Lower leg skin (tissue), 3 donors: ENCODE data around the gene KRTAP10-5.

Experiments used
- POLR2A ChIP-seq, 2 donors: fragments of 450-650 bp; IDR thresholded peaks; one replicate each; pipeline ENCODE4 v1.6.1; 2016 to 2017; ENCODE audit warnings: antibody characterized with exemption in 2 of 2, mild to moderate bottlenecking in 1 of 2, moderate library complexity in 1 of 2
- TF ChIP-seq, protein P1 (sequence below), 3 donors: fragments of 450-650 bp; IDR thresholded peaks; one replicate each; pipeline ENCODE4 v1.5.1; 2016; ENCODE audit warnings: antibody characterized with exemption in 3 of 3, mild to moderate bottlenecking in 3 of 3, moderate library complexity in 2 of 3

DNA sequence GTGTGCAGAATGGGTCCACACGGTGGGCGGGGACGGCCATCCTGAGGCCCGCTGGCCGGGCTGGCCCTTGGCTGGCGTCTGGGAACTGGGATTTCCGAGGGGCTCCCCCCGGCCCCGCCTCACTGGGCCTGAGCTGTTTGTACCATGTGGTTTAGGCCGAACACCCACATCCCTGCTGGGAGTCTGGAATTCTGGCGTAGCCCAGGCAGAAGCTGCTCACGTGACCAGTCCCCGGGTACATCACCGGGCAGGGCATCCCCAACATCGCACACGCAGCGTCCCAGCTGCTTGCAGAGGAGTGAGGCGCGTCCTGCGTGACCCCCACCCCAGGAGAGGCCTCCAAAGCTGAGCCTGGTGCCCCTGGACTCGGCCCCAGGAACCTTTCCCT, 22.1 kb upstream of the KRTAP10-5 start:
- TF ChIP-seq, protein P1, sequence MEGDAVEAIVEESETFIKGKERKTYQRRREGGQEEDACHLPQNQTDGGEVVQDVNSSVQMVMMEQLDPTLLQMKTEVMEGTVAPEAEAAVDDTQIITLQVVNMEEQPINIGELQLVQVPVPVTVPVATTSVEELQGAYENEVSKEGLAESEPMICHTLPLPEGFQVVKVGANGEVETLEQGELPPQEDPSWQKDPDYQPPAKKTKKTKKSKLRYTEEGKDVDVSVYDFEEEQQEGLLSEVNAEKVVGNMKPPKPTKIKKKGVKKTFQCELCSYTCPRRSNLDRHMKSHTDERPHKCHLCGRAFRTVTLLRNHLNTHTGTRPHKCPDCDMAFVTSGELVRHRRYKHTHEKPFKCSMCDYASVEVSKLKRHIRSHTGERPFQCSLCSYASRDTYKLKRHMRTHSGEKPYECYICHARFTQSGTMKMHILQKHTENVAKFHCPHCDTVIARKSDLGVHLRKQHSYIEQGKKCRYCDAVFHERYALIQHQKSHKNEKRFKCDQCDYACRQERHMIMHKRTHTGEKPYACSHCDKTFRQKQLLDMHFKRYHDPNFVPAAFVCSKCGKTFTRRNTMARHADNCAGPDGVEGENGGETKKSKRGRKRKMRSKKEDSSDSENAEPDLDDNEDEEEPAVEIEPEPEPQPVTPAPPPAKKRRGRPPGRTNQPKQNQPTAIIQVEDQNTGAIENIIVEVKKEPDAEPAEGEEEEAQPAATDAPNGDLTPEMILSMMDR (IDR thresholded peaks at IDR 0.05): no peak
- no peak for TF ChIP-seq POLR2A (IDR thresholded peaks at IDR 0.05)
